Stomach (tissue), 4 donors: ENCODE measurements around the gene LDB1.

Experiments
- POLR2A ChIP-seq, 4 donors: fragments of 450-650 bp; IDR thresholded peaks; one replicate each; pipeline ENCODE4 v1.6.1; 2016; ENCODE audit warnings: antibody characterized with exemption in 4 of 4, control low read depth in 2 of 4, mild to moderate bottlenecking in 1 of 4, moderate library complexity in 1 of 4
- POLR2AphosphoS5 ChIP-seq, 3 donors: sonication (generic); formaldehyde crosslinking; IDR thresholded peaks; one replicate each; pipeline ENCODE4 v1.6.1; 2016; ENCODE audit warnings: antibody characterized with exemption in 3 of 3

DNA sequence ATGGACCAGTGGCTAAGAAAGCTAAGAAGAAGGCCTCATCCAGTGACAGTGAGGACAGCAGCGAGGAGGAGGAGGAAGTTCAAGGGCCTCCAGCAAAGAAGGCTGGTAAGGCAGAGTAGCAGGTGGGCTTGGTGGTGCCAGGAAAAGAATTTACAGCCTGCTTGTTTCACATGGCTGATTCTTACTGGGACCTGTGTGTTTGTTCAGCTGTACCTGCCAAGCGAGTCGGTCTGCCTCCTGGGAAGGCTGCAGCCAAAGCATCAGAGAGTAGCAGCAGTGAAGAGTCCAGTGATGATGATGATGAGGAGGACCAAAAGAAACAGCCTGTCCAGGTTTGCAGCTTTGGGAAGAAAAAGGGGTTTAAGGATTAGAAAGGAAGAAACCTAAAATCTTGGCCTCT lies 37.1 kb upstream of the LDB1 start:
- TF ChIP-seq POLR2A (IDR thresholded peaks at IDR 0.05) (no peak), POLR2AphosphoS5 (IDR thresholded peaks at IDR 0.05) (no peak)
